SW480 (cell line): Measurements from ENCODE around the gene FBXW8.
A peak's percentile ranks its signal among the peaks of the same experiment; 100 is the strongest.

Source experiments
- DNase-seq: peaks from one replicate; pipeline ENCODE4 v3.0.0-alpha.2; 2016; ENCODE audit warnings: low spot score

FBXW8 gene

DNA sequence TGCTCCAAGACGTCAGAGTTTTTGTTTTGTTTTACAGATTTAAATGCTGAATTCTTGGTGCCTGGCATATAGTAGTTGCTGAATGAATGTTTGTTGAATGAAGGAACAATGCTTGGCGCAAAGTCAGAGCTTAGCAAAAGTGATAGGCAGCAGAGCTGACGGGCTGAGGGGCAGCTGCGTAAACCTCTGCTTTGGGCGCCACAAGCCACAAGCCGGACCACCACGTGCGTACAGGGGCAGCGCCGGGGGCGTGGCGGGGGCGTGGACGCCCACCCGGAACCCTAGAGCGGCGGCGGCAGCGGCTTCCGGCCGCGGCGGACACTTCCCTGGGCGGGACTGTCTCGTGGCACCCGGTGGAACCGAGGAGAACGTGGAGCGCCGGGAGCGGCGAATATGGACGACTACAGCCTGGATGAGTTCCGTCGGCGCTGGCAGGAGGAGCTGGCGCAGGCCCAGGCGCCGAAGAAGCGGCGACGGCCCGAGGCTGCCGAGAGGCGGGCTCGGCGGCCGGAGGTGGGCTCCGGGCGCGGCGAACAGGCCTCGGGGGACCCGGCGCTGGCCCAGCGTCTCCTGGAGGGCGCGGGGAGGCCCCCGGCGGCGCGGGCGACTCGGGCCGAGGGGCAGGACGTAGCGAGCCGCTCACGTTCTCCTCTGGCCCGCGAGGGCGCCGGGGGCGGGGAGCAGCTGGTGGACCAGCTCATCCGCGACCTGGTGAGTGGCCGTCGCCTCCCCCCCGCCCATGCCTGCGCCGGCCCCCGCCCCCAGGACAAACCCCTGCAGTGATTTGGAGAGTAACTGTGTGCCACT, at the start of gene FBXW8:
Gene FBXW8, plus strand, starts transcription at position 306 of the 807 bp plus-strand sequence. Its CDS starts 88 bp downstream, at position 394.
- peak; percentile 73 for DNase-seq

GRCh38 chr12:116861320-116861719, 49.4 kb upstream of the FBXW8 start:
- DNase-seq = no peak

GRCh38 chr12:116862167-116862566, 48.6 kb upstream of the FBXW8 start:
- no peak for DNase-seq

- no peak for DNase-seq
Observed at GRCh38 chr12:116863275-116863767, 47.4 kb upstream of the FBXW8 start.

DNA sequence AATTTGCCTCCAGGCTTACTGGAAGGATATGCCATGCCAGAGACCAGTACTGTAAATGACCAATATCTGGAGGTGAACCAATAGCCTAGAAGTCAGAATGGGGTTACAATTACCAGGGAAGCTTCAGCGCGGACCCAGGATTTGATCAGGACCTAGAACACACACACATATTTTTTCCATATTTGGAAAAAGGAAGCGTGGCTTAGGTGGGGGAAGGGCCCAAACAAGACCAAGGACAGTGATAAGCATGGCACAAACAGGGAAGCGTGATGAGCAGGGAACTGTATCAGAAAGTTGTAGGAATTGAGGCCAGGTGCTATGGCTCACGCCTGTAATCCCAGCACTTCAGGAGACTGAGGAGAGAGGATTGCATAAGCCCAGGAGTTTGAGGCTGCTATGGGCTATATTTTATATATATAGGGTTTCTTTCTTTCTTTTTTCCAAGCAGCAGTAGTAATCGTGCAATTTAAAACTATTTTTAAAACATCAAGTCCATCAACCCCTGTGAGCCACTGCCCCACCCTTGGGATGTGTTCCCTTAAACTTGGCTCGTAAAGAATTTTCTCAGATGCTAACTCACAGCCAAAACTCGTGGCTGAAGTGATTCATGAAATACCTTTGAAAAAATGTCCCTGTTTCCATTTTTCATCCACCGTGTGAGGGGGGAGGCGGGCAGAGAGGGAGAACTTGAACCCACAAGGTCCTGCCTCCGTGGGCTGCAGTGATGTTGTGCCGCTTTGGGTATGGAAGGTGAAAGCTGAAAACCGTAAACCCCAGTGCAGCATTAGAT, 46.2 kb upstream of the FBXW8 start:
- DNase-seq = no peak

GRCh38 chr12:116867523-116867922, 43.2 kb upstream of the FBXW8 start:
- DNase-seq = no peak

- DNase-seq = no peak
Observed at GRCh38 chr12:116870306-116870705, 40.4 kb upstream of the FBXW8 start.

- DNase-seq = no peak
Observed at GRCh38 chr12:116874324-116874995, 36.3 kb upstream of the FBXW8 start.

- no peak for DNase-seq
Observed at GRCh38 chr12:116876151-116876869, 34.4 kb upstream of the FBXW8 start.

DNA sequence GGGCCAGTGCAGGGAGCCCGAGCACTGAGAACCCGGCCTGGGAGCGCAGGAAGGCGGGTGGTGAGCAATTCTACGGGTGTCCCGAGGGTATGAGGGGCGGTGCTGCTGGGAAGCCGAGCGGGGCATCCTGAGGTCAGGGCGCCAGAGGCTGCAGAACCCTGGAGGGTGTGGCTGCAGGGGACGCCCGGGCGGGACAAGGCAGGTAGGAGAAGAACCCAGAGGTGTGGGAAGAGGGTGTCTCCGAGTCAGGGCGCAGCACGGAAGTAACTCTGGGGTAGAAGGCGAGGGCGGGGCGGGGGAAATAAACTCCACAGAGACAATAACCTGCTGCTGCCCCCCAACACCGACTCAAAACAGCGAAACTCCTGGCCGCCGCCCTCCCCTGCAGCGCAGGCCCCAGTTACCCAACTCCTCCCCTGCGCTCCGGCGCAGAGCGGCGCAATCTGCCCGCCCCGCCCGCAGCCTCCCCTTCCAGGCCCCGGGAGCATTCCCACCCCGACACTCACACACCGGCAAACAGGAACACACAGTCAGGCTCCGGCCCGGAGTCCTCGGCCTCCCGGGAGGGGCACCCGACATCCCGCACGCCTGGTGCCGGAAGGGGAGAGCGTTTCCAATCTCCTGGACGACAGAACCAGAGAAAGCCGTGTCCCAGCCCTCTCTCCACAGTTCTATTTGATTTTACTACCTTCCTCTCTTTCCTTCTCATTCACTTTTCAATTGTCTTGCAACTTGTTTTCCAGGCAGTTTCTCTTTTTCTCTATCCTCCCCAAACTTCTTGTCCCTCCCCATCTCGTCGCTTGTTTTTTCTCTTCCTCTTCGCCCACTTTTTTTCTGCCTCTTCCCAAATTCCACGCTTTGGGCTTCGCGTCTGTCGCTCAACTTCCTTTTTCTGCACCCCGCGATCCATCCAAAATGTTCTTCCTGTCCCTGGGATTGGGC, 31.9 kb upstream of the FBXW8 start:
- DNase-seq = peak; percentile 58

- no peak for DNase-seq
Observed at GRCh38 chr12:116879509-116880212, 31.1 kb upstream of the FBXW8 start.

GRCh38 chr12:116880213-116880816, 30.4 kb upstream of the FBXW8 start:
- no peak for DNase-seq

GRCh38 chr12:116880817-116881324, 29.9 kb upstream of the FBXW8 start:
- peak; percentile 60 for DNase-seq

- peak; percentile 48 for DNase-seq
Observed at GRCh38 chr12:116881325-116881876, 29.3 kb upstream of the FBXW8 start, which contains the start of gene HRK. TSS of gene HRK (minus strand) at chr12:116881441. CDS start at chr12:116881307, 134 bp downstream.

DNA sequence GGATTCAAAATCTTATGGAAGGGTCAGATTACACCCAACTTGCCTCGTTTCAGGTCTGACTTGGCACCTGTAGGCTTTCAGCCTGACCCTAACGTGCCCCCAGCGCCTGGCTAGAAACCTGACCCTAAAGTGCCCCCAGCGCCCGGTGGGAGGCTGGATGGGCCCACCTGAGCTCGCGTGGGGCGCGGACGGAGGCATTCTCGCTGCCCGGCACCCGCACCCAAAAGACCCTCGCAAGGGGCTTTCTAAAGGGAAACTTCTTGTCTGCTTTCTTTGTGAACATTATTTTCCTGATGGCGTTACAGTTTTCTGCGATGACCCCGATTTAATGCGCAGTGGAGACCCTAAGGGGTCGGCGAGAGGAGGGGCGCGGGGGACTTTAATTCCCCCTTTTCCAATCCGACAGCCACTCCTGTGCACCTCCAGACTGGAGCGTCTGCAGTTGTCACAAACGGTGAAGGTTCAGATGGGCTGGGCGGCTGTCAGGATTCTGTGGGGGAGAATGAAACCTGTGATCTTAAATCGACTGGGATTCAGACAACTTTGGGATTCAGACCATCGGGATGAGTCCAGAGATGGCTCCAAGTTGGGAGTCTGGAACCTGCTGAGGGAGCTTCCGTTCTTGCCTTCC, 28.8 kb upstream of the FBXW8 start:
- no peak for DNase-seq

DNA sequence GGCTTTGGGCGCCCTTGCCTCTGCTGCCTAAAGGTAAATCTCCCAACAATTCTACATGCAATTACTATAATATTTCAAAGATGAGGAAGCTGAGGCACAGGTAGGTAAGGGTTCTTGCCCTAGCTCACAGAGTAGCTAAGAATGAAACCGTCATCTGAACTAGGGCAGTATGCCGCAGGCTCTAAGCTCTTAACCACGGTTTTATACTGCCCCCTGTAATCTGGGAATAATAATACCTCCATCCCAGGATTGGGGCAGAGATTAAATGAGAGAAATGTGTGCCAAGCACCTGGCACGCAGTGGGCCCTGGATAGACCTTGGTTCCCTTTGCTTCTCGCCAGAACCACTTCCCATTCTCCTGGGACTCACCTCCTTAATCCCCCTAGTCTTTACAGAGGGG, 28.0 kb upstream of the FBXW8 start:
- DNase-seq = no peak

- DNase-seq = no peak
Observed at GRCh38 chr12:116884871-116885270, 25.9 kb upstream of the FBXW8 start.

DNA sequence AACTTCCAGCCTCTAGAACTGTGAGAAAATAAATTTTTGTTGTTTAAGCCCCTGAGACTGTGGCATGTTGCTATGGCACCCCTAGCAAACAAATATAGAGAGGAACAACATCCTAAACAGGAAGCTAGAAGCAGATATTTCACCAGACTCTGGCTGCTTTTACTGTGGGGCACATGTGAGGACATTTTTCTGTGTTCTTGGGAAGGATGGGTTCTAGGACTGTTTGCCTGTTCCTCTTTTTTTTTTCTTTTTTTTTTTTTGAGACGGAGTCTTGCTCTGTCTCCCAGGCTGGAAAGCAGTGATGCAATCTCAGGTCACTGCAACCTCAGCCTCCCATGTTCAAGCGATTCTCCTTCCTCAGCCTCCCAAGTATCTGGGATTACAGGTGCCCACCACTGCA, 25.3 kb upstream of the FBXW8 start:
- no peak for DNase-seq
